Sciatic nerve (tissue), 2 donors: ENCODE data around the gene ZNF485. TPM values are rescaled to one million over a fixed set of nuclear protein-coding genes. Genes with fewer than 3 reads are reported as not detected.

Source experiments
- ATAC-seq: fragments of 200-7000 bp; cut with Tn5 transposase; one replicate; pipeline ENCODE4 v1.9.1; 2020; ENCODE audit warnings: mild to moderate bottlenecking, moderate library complexity
- DNase-seq: peaks from one replicate; pipeline ENCODE4 v3.0.0-alpha.2; 2020; ENCODE audit warnings: low spot score
- intact Hi-C: fragments of 100-400 bp; cut with DNase I; formaldehyde crosslinking; loops from one replicate; pipeline ENCODE4 v1.14.2; 2022
- total RNA-seq: library from RNA; stranded (reverse); fragmentation: NEBNext Ultra II Directional; extraction: Animal tissue kit (Norgen Biotek cat#: 25700); gene quantifications from one replicate; pipeline ENCODE4 v1.2.1, GENCODE V29; 2021
- donor health status: DM: no; HTN: no; CAD: no.
- donor health status: DM: no; HTN: no; CAD: no.

ZNF485 gene
- total RNA-seq, 1 donor from 2014 or later, result 3.8 TPM

- DNase-seq (no peak), ATAC-seq (no peak)
- intact Hi-C loops, result no loop called here
Measured at GRCh38 chr10:43655311-43655710, 49.1 kb downstream of the ZNF485 start.

DNA sequence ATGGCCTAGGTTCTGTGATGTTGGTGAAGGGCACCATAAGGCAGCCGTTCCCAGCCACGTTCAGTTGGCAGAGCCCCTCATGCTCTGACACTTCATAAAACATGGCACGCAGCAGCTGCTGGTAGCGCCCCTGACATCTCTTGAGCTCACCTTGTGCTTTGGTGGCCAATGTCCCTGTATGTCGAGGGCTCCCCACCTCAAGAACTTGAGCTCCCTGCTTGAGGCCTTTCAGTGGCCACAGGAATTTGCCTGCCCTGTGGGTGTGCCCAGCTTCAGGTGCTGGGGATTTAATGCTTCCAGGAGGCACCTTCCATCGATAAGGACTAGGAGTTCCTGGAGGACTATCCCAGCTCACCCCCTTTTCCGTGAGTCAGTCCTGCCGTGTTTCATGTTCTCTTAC lies 52.0 kb downstream of the ZNF485 start:
- DNase-seq, result no peak
- no peak for ATAC-seq
- intact Hi-C loops, result no loop called here

GRCh38 chr10:43665054-43665453 lies 58.8 kb downstream of the ZNF485 start:
- peak; percentile 75 for ATAC-seq
- DNase-seq, result no peak
- intact Hi-C loops, result no loop called here

DNA sequence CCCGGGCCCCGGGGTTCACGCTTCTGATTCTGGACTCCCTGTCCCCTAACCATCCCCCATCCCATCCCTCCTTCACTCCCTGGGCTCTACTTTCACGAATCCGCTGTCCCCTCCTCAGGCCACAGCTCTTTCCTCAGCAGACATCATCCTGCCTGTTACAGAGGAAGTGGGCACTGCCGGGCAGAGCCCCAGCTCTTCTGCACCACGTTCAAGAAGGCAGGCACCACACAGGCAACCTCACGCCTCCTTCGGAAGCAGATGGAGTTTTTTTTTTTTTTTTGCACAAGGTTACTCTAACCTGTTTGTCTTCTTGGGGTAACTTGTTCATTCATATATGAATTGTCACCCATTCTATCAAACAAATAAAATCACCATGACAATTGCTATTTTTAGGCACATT lies 60.3 kb downstream of the ZNF485 start:
- DNase-seq (no peak), ATAC-seq (no peak)
- intact Hi-C loops, result no loop called here

- peak; percentile 48 for ATAC-seq
- DNase-seq, result no peak
- intact Hi-C loops, result no loop called here
Measured at GRCh38 chr10:43667317-43667731, 61.1 kb downstream of the ZNF485 start.

Other genes starting within 250 kb of the ZNF485 start
- not detected for gene FXYD4, start 234.8 kb upstream of the ZNF485 start, total RNA-seq
- 130 TPM for gene HNRNPF, start 197.3 kb upstream of the ZNF485 start, total RNA-seq
- 14.3 TPM for gene ZNF487, start 169.3 kb upstream of the ZNF485 start, total RNA-seq
- 6.2 TPM for gene ZNF239, start 31.8 kb upstream of the ZNF485 start, total RNA-seq
- gene ZNF32, start 42.4 kb downstream of the ZNF485 start, total RNA-seq, result 41.1 TPM